ENCODE data around the gene SLC30A3. TPM values are rescaled to one million over a fixed set of nuclear protein-coding genes. Genes with fewer than 3 reads are reported as not detected.

The SLC30A3 gene
- total and polyA plus RNA-seq, 2 experiments from 2014 or later, result 84.7 to 111 TPM

GRCh38 chr2:27206346-27206745 lies 56.5 kb downstream of the SLC30A3 start:
- TF ChIP-seq CTCF (IDR thresholded peaks at IDR 0.05; ENCODE audit: low read depth, low read length), result no peak
- Histone ChIP-seq H3K4me1 (ENCODE audit: low read depth) (peaks cover 4% of the 10 kb centered on the region), H3K36me3 (peaks cover 10% of the 10 kb centered on the region), H3K9me3 (ENCODE audit: low read depth) (no peaks in the 10 kb centered on the region), H3K27me3 (no peaks in the 10 kb centered on the region), H3K4me3 (no peak overlapping the region), H3K27ac (no peak overlapping the region)
- DNase-seq (ENCODE audit: low read depth in 1 of 2, low spot score in 1 of 2), result no peak

- no peaks in the 10 kb centered on the region for H3K27me3 ChIP-seq
- DNase-seq (ENCODE audit: low read depth in 1 of 2, low spot score in 1 of 2), result no peak
- H3K4me1 ChIP-seq (ENCODE audit: low read depth), result no peaks in the 10 kb centered on the region
- no peak overlapping the region for H3K27ac ChIP-seq
- no peak overlapping the region for H3K4me3 ChIP-seq
- H3K9me3 ChIP-seq (ENCODE audit: low read depth), result no peaks in the 10 kb centered on the region
- TF ChIP-seq CTCF (IDR thresholded peaks at IDR 0.05; ENCODE audit: low read depth, low read length), result no peak
- peaks cover 12% of the 10 kb centered on the region for H3K36me3 ChIP-seq
Measured at GRCh38 chr2:27205206-27205605, 57.6 kb downstream of the SLC30A3 start.

- no peaks in the 10 kb centered on the region for H3K9me3 ChIP-seq (ENCODE audit: low read depth)
- TF ChIP-seq CTCF (IDR thresholded peaks at IDR 0.05; ENCODE audit: low read depth, low read length), result no peak
- H3K36me3 ChIP-seq, result peaks cover 12% of the 10 kb centered on the region
- no peak overlapping the region for H3K4me3 ChIP-seq
- no peaks in the 10 kb centered on the region for H3K27me3 ChIP-seq
- no peak overlapping the region for H3K27ac ChIP-seq
- H3K4me1 ChIP-seq (ENCODE audit: low read depth), result no peaks in the 10 kb centered on the region
- DNase-seq (ENCODE audit: low read depth in 1 of 2, low spot score in 1 of 2), result no peak
Measured at GRCh38 chr2:27204566-27204965, 58.3 kb downstream of the SLC30A3 start.

GRCh38 chr2:27203741-27204140 lies 59.1 kb downstream of the SLC30A3 start:
- Histone ChIP-seq H3K36me3 (peaks cover 12% of the 10 kb centered on the region), H3K9me3 (ENCODE audit: low read depth) (no peaks in the 10 kb centered on the region), H3K4me1 (ENCODE audit: low read depth) (no peaks in the 10 kb centered on the region), H3K4me3 (no peak overlapping the region), H3K27me3 (no peaks in the 10 kb centered on the region), H3K27ac (no peak overlapping the region)
- TF ChIP-seq CTCF (IDR thresholded peaks at IDR 0.05; ENCODE audit: low read depth, low read length), result no peak
- DNase-seq (ENCODE audit: low read depth in 1 of 2, low spot score in 1 of 2), result no peak

Other genes with a start within 250 kb of the SLC30A3 start
- 38.9 and 48.5 TPM in 2 replicates for gene TMEM214, start 230.1 kb downstream of the SLC30A3 start, total RNA-seq
- gene TMEM214, start 230.1 kb downstream of the SLC30A3 start, polyA plus RNA-seq, result 46.9 and 66.3 TPM in 2 replicates
- gene AGBL5, start 211.4 kb downstream of the SLC30A3 start, total RNA-seq, result 52.0 and 52.5 TPM in 2 replicates
- gene AGBL5, start 211.4 kb downstream of the SLC30A3 start, polyA plus RNA-seq, result 67.0 and 77.7 TPM in 2 replicates
- 289 and 303 TPM in 2 replicates for gene OST4, start 191.4 kb downstream of the SLC30A3 start, total RNA-seq
- 768 and 779 TPM in 2 replicates for gene OST4, start 191.4 kb downstream of the SLC30A3 start, polyA plus RNA-seq
- 18.5 and 20.2 TPM in 2 replicates for gene EMILIN1, start 184.4 kb downstream of the SLC30A3 start, total RNA-seq
- 12.2 and 15.6 TPM in 2 replicates for gene EMILIN1, start 184.4 kb downstream of the SLC30A3 start, polyA plus RNA-seq
- 9.0 and 9.6 TPM in 2 replicates for gene KHK, start 176.3 kb downstream of the SLC30A3 start, total RNA-seq
- 12.9 and 19.2 TPM in 2 replicates for gene KHK, start 176.3 kb downstream of the SLC30A3 start, polyA plus RNA-seq
- gene CGREF1, start 143.9 kb downstream of the SLC30A3 start, total RNA-seq, result 0.48 and 1.8 TPM in 2 replicates
- 0.55 and 0.99 TPM in 2 replicates for gene CGREF1, start 143.9 kb downstream of the SLC30A3 start, polyA plus RNA-seq
- 0.27 and 0.56 TPM in 2 replicates for gene ABHD1, start 139.2 kb downstream of the SLC30A3 start, total RNA-seq
- gene ABHD1, start 139.2 kb downstream of the SLC30A3 start, polyA plus RNA-seq, result 2.0 and 3.2 TPM in 2 replicates
- 109 and 112 TPM in 2 replicates for gene PREB, start 128.4 kb downstream of the SLC30A3 start, total RNA-seq
- gene PREB, start 128.4 kb downstream of the SLC30A3 start, polyA plus RNA-seq, result 91.0 and 130 TPM in 2 replicates
- not detected in 2 replicates for gene PRR30, start 123.6 kb downstream of the SLC30A3 start, total RNA-seq
- gene PRR30, start 123.6 kb downstream of the SLC30A3 start, polyA plus RNA-seq, result not detected in 2 replicates
- gene TCF23, start 114.0 kb downstream of the SLC30A3 start, total RNA-seq, result not detected in 2 replicates
- gene TCF23, start 114.0 kb downstream of the SLC30A3 start, polyA plus RNA-seq, result not detected in 2 replicates
- 177 and 183 TPM in 2 replicates for gene ATRAID, start 51.0 kb downstream of the SLC30A3 start, total RNA-seq
- 290 and 372 TPM in 2 replicates for gene ATRAID, start 51.0 kb downstream of the SLC30A3 start, polyA plus RNA-seq
- gene SLC5A6, start 50.8 kb downstream of the SLC30A3 start, total RNA-seq, result 28.4 and 42.9 TPM in 2 replicates
- 34.4 and 40.8 TPM in 2 replicates for gene SLC5A6, start 50.8 kb downstream of the SLC30A3 start, polyA plus RNA-seq
- gene CAD, start 45.7 kb downstream of the SLC30A3 start, total RNA-seq, result 31.1 and 51.7 TPM in 2 replicates
- gene CAD, start 45.7 kb downstream of the SLC30A3 start, polyA plus RNA-seq, result 30.1 and 31.0 TPM in 2 replicates
- gene DNAJC5G, start 12.4 kb upstream of the SLC30A3 start, total RNA-seq, result 3.6 and 14.1 TPM in 2 replicates
- 4.4 and 7.5 TPM in 2 replicates for gene DNAJC5G, start 12.4 kb upstream of the SLC30A3 start, polyA plus RNA-seq
- 53.1 and 65.9 TPM in 2 replicates for gene TRIM54, start 19.4 kb upstream of the SLC30A3 start, total RNA-seq
- 41.6 and 46.7 TPM in 2 replicates for gene TRIM54, start 19.4 kb upstream of the SLC30A3 start, polyA plus RNA-seq
- gene UCN, start 45.4 kb upstream of the SLC30A3 start, total RNA-seq, result 6.6 and 14.8 TPM in 2 replicates
- 3.2 and 5.8 TPM in 2 replicates for gene UCN, start 45.4 kb upstream of the SLC30A3 start, polyA plus RNA-seq
- gene MPV17, start 60.0 kb upstream of the SLC30A3 start, total RNA-seq, result 56.3 and 88.7 TPM in 2 replicates
- gene MPV17, start 60.0 kb upstream of the SLC30A3 start, polyA plus RNA-seq, result 70.8 and 90.5 TPM in 2 replicates
- gene GTF3C2, start 93.7 kb upstream of the SLC30A3 start, total RNA-seq, result 35.1 and 38.2 TPM in 2 replicates
- 47.7 and 56.8 TPM in 2 replicates for gene GTF3C2, start 93.7 kb upstream of the SLC30A3 start, polyA plus RNA-seq
- 30.5 and 41.5 TPM in 2 replicates for gene EIF2B4, start 107.3 kb upstream of the SLC30A3 start, total RNA-seq
- 93.9 and 94.9 TPM in 2 replicates for gene EIF2B4, start 107.3 kb upstream of the SLC30A3 start, polyA plus RNA-seq
- gene SNX17, start 107.6 kb upstream of the SLC30A3 start, total RNA-seq, result 91.9 and 141 TPM in 2 replicates
- 130 and 135 TPM in 2 replicates for gene SNX17, start 107.6 kb upstream of the SLC30A3 start, polyA plus RNA-seq
- gene ZNF513, start 117.7 kb upstream of the SLC30A3 start, total RNA-seq, result 29.7 and 31.7 TPM in 2 replicates
- 32.2 and 35.8 TPM in 2 replicates for gene ZNF513, start 117.7 kb upstream of the SLC30A3 start, polyA plus RNA-seq
- gene PPM1G, start 146.5 kb upstream of the SLC30A3 start, total RNA-seq, result 96.2 and 101 TPM in 2 replicates
- gene PPM1G, start 146.5 kb upstream of the SLC30A3 start, polyA plus RNA-seq, result 84.8 and 93.0 TPM in 2 replicates
- 82.1 and 122 TPM in 2 replicates for gene NRBP1, start 165.6 kb upstream of the SLC30A3 start, total RNA-seq
- 147 and 185 TPM in 2 replicates for gene NRBP1, start 165.6 kb upstream of the SLC30A3 start, polyA plus RNA-seq
- gene KRTCAP3, start 179.3 kb upstream of the SLC30A3 start, total RNA-seq, result 1.3 and 2.8 TPM in 2 replicates
- gene KRTCAP3, start 179.3 kb upstream of the SLC30A3 start, polyA plus RNA-seq, result 2.0 and 4.9 TPM in 2 replicates
- gene IFT172, start 226.7 kb upstream of the SLC30A3 start, total RNA-seq, result 20.7 and 37.6 TPM in 2 replicates
- 35.1 and 35.4 TPM in 2 replicates for gene IFT172, start 226.7 kb upstream of the SLC30A3 start, polyA plus RNA-seq
- gene FNDC4, start 232.2 kb upstream of the SLC30A3 start, total RNA-seq, result 39.4 and 53.4 TPM in 2 replicates
- 43.4 and 51.2 TPM in 2 replicates for gene FNDC4, start 232.2 kb upstream of the SLC30A3 start, polyA plus RNA-seq
- not detected in 2 replicates for gene GCKR, start 233.8 kb upstream of the SLC30A3 start, total RNA-seq
- gene GCKR, start 233.8 kb upstream of the SLC30A3 start, polyA plus RNA-seq, result not detected in 2 replicates

Measured in cardiac muscle cell (in vitro differentiated cells and primary cell).